Measurements from ENCODE around the gene KLHL13. TPM values are rescaled to one million over a fixed set of nuclear protein-coding genes. Genes with fewer than 3 reads are reported as not detected.
"Not testable (repeated sequence)": the region's sequence is repeated elsewhere in the genome, so short reads cannot be mapped to it uniquely, and the experiment has no call there.

Gene KLHL13
- total RNA-seq, 1 donor from 2014 or later, result 5.6 TPM

GRCh38 chrX:117957128-117957527 lies 159.5 kb downstream of the KLHL13 start:
- peak; percentile 55 for DNase-seq (ENCODE audit: low read depth)
- no peaks in the 10 kb centered on the region for H3K4me1 ChIP-seq (ENCODE audit: insufficient read depth, low read length)

GRCh38 chrX:117939296-117939695 lies 177.3 kb downstream of the KLHL13 start:
- H3K36me3 ChIP-seq (ENCODE audit: insufficient read depth, low read length); H3K9me3 Mint-ChIP-seq (ENCODE audit: unreplicated experiment); H3K9ac ChIP-seq (ENCODE audit: low read length); H3K4me1 ChIP-seq (ENCODE audit: insufficient read depth, low read length); H3K27ac ChIP-seq (ENCODE audit: low read depth, low read length); H3K27ac Mint-ChIP-seq (ENCODE audit: unreplicated experiment); H3K27me3 ChIP-seq (ENCODE audit: insufficient read depth, low read length); H3K79me2 ChIP-seq (ENCODE audit: insufficient read depth, low read length); H3K27me3 Mint-ChIP-seq (ENCODE audit: low read depth, unreplicated experiment); H3K4me2 ChIP-seq (ENCODE audit: low read length); H3K36me3 Mint-ChIP-seq (ENCODE audit: low read depth, unreplicated experiment); H3K4me3 Mint-ChIP-seq (ENCODE audit: unreplicated experiment); H4K20me1 ChIP-seq (ENCODE audit: insufficient read depth, low read length); H3K4me3 ChIP-seq (ENCODE audit: insufficient read depth, low read depth, low read length); DNase-seq (ENCODE audit: low read depth); H2AFZ ChIP-seq (ENCODE audit: low read depth, low read length); H3K4me1 Mint-ChIP-seq (ENCODE audit: low read depth, unreplicated experiment); FAIRE-seq; H3K9me3 ChIP-seq (ENCODE audit: insufficient read depth, low read depth, low read length): not testable (repeated sequence)

More at GRCh38 chrX:117957128-117957527, 159.5 kb downstream of the KLHL13 start:
- H3K4me2 ChIP-seq (ENCODE audit: low read length), result no peak overlapping the region
- Mint-ChIP-seq H3K9me3 (ENCODE audit: unreplicated experiment) (no peaks in the 10 kb centered on the region), H3K27ac (ENCODE audit: unreplicated experiment) (no peak overlapping the region), H3K4me1 (ENCODE audit: low read depth, unreplicated experiment) (peaks cover 4% of the 10 kb centered on the region), H3K36me3 (ENCODE audit: low read depth, unreplicated experiment) (no peaks in the 10 kb centered on the region), H3K27me3 (ENCODE audit: low read depth, unreplicated experiment) (no peaks in the 10 kb centered on the region), H3K4me3 (ENCODE audit: unreplicated experiment) (no peak overlapping the region)
- no peaks in the 10 kb centered on the region for H3K36me3 ChIP-seq (ENCODE audit: insufficient read depth, low read length)
- no peak overlapping the region for H2AFZ ChIP-seq (ENCODE audit: low read depth, low read length)
- no peaks in the 10 kb centered on the region for H3K79me2 ChIP-seq (ENCODE audit: insufficient read depth, low read length)
- FAIRE-seq, result no peak
- H3K9ac ChIP-seq (ENCODE audit: low read length), result no peak overlapping the region
- H3K27me3 ChIP-seq (ENCODE audit: insufficient read depth, low read length), result no peaks in the 10 kb centered on the region
- no peaks in the 10 kb centered on the region for H3K9me3 ChIP-seq (ENCODE audit: insufficient read depth, low read depth, low read length)
- no peak for TF ChIP-seq EZH2 (IDR thresholded peaks at IDR 0.05; ENCODE audit: insufficient read depth, low read length)
- TF ChIP-seq CTCF (IDR thresholded peaks at IDR 0.05; ENCODE audit: insufficient read depth, low read depth, low read length), result no peak
- H3K27ac ChIP-seq (ENCODE audit: low read depth, low read length), result no peak overlapping the region
- no peaks in the 10 kb centered on the region for H4K20me1 ChIP-seq (ENCODE audit: insufficient read depth, low read length)
- no peak overlapping the region for H3K4me3 ChIP-seq (ENCODE audit: insufficient read depth, low read depth, low read length)

- Mint-ChIP-seq H3K9me3 (ENCODE audit: unreplicated experiment) (no peaks in the 10 kb centered on the region), H3K27me3 (ENCODE audit: low read depth, unreplicated experiment) (no peaks in the 10 kb centered on the region), H3K4me3 (ENCODE audit: unreplicated experiment) (no peak overlapping the region), H3K36me3 (ENCODE audit: low read depth, unreplicated experiment) (no peaks in the 10 kb centered on the region), H3K27ac (ENCODE audit: unreplicated experiment) (no peak overlapping the region), H3K4me1 (ENCODE audit: low read depth, unreplicated experiment) (no peaks in the 10 kb centered on the region)
- Histone ChIP-seq H3K9ac (ENCODE audit: low read length) (no peak overlapping the region), H3K4me3 (ENCODE audit: insufficient read depth, low read depth, low read length) (no peak overlapping the region), H3K9me3 (ENCODE audit: insufficient read depth, low read depth, low read length) (no peaks in the 10 kb centered on the region), H3K27me3 (ENCODE audit: insufficient read depth, low read length) (no peaks in the 10 kb centered on the region), H3K27ac (ENCODE audit: low read depth, low read length) (no peak overlapping the region), H3K4me2 (ENCODE audit: low read length) (no peak overlapping the region), H3K36me3 (ENCODE audit: insufficient read depth, low read length) (no peaks in the 10 kb centered on the region), H4K20me1 (ENCODE audit: insufficient read depth, low read length) (no peaks in the 10 kb centered on the region), H3K4me1 (ENCODE audit: insufficient read depth, low read length) (no peaks in the 10 kb centered on the region), H2AFZ (ENCODE audit: low read depth, low read length) (no peak overlapping the region), H3K79me2 (ENCODE audit: insufficient read depth, low read length) (no peaks in the 10 kb centered on the region)
- FAIRE-seq, result no peak
- no peak for TF ChIP-seq CTCF (IDR thresholded peaks at IDR 0.05; ENCODE audit: insufficient read depth, low read depth, low read length)
- no peak for TF ChIP-seq EZH2 (IDR thresholded peaks at IDR 0.05; ENCODE audit: insufficient read depth, low read length)
- DNase-seq (ENCODE audit: low read depth), result no peak
These were observed 180.5 kb downstream of the KLHL13 start for GRCh38 chrX:117936118-117936517.

GRCh38 chrX:117930116-117930515 lies 186.5 kb downstream of the KLHL13 start:
- FAIRE-seq; H3K36me3 ChIP-seq (ENCODE audit: insufficient read depth, low read length); H3K4me1 Mint-ChIP-seq (ENCODE audit: low read depth, unreplicated experiment); H3K27me3 ChIP-seq (ENCODE audit: insufficient read depth, low read length); H4K20me1 ChIP-seq (ENCODE audit: insufficient read depth, low read length); H3K4me2 ChIP-seq (ENCODE audit: low read length); H3K4me1 ChIP-seq (ENCODE audit: insufficient read depth, low read length); H3K27me3 Mint-ChIP-seq (ENCODE audit: low read depth, unreplicated experiment); H3K4me3 ChIP-seq (ENCODE audit: insufficient read depth, low read depth, low read length); H3K27ac Mint-ChIP-seq (ENCODE audit: unreplicated experiment); H3K79me2 ChIP-seq (ENCODE audit: insufficient read depth, low read length); H3K9me3 Mint-ChIP-seq (ENCODE audit: unreplicated experiment); H3K36me3 Mint-ChIP-seq (ENCODE audit: low read depth, unreplicated experiment); DNase-seq (ENCODE audit: low read depth); H3K9ac ChIP-seq (ENCODE audit: low read length); H2AFZ ChIP-seq (ENCODE audit: low read depth, low read length); H3K4me3 Mint-ChIP-seq (ENCODE audit: unreplicated experiment); H3K9me3 ChIP-seq (ENCODE audit: insufficient read depth, low read depth, low read length); H3K27ac ChIP-seq (ENCODE audit: low read depth, low read length): not testable (repeated sequence)
